ENCODE results near the gene NDUFB8.

DNA sequence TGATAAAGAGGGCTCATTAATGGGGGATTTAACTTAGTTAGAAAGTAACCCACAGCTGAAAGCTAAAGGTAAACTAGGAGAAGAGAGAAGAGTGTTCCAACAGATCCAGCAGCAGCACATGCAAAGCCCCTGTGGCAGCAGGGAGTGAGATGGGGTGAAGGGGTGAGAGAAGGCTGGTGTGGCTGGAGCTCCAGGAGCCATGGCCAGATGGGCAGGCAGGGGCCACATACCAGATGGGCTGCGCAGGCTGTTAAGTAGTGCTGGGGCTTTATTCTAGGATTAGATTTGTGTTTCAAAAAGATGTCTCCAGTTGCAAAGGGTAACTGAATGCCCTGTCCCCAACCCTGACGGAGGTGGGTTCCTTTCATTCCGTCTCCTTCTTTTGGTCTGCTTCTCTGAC lies 39.2 kb upstream of the NDUFB8 start:
- TF ChIP-seq, protein P1, sequence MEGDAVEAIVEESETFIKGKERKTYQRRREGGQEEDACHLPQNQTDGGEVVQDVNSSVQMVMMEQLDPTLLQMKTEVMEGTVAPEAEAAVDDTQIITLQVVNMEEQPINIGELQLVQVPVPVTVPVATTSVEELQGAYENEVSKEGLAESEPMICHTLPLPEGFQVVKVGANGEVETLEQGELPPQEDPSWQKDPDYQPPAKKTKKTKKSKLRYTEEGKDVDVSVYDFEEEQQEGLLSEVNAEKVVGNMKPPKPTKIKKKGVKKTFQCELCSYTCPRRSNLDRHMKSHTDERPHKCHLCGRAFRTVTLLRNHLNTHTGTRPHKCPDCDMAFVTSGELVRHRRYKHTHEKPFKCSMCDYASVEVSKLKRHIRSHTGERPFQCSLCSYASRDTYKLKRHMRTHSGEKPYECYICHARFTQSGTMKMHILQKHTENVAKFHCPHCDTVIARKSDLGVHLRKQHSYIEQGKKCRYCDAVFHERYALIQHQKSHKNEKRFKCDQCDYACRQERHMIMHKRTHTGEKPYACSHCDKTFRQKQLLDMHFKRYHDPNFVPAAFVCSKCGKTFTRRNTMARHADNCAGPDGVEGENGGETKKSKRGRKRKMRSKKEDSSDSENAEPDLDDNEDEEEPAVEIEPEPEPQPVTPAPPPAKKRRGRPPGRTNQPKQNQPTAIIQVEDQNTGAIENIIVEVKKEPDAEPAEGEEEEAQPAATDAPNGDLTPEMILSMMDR (conservative IDR thresholded peaks at IDR 0.05 in 1 of 2, IDR thresholded peaks at IDR 0.05 in 1 of 2; ENCODE audit: low read depth in 1 of 2, low read length in 2 of 2), result no peak
- TF ChIP-seq EZH2 (IDR thresholded peaks at IDR 0.05; ENCODE audit: low read length, missing control alignments), result no peak

Measured in fibroblast of lung (primary cell).